CD4-positive, alpha-beta T cell treated with Interleukin-4 for 1 hour (primary cell): ENCODE measurements around the gene ABCB8.
"Not testable (repeated sequence)": the region's sequence is repeated elsewhere in the genome, so short reads cannot be mapped to it uniquely, and the experiment has no call there.

ENCODE experiments used
- DNase-seq, 2 donors: peaks; one replicate each; pipeline ENCODE4 v3.0.0-alpha.2; 2020 to 2022

ABCB8 gene

DNA sequence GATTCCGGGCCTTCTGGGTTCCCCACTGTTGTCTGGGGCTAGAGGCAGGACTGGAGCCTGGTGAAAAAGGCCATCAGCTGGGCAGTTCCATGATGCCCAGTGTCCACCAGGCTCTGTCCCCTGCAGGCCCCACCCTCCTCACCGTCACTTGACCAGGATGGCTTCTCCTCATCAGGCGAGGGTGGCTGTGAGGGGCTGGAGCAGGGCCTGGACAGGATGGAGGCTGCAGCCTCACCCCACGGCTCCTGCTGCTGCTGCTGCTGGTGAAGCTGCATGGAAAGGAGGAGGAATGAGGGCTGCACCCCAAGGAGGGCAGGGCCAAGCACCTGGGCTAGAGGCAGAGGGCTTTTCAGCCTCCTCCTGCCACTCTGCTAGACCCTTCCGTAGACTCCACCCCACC, 12.3 kb upstream of the ABCB8 start:
- DNase-seq: no peak

DNA sequence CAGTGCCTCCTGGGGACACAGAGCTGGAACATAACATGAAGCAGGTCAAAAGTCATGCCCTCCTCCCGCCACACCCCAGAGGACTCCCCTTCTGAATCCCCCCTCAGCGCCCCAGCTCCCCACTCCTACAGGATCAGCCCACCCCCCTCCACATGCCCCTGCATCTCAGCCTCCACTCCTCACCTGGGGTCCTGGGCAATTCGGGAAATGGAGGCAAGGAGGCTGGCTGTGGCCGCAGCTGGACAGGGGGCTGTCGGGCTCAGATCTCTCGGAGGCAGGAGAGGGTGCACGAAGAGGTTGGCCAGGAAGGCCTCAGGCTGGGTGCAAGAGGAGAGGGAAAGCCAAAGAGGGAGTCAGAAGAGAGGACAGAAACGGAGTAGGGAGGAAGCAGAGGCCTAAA, 11.7 kb upstream of the ABCB8 start:
- no peak for DNase-seq

DNA sequence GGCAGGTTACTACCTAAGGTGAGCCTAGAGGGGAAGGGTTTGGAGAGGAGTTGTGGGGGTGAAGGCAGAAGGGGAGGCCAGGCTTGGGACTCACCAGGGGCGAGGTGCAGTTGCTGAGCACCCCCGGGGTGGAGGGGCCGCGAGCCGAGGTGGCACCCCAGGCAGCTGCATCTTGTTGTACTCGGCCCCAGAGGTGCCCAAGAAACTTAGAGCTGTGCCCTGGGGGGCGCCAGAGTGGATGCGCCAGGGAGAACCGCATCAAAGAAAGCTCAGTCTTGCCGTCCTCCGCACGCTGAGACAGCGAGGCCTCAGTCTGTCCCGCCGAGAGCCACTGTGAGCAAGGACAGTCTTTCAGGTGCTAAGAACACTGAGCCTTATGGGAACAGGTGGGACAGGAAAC, 11.3 kb upstream of the ABCB8 start:
- no peak for DNase-seq

DNA sequence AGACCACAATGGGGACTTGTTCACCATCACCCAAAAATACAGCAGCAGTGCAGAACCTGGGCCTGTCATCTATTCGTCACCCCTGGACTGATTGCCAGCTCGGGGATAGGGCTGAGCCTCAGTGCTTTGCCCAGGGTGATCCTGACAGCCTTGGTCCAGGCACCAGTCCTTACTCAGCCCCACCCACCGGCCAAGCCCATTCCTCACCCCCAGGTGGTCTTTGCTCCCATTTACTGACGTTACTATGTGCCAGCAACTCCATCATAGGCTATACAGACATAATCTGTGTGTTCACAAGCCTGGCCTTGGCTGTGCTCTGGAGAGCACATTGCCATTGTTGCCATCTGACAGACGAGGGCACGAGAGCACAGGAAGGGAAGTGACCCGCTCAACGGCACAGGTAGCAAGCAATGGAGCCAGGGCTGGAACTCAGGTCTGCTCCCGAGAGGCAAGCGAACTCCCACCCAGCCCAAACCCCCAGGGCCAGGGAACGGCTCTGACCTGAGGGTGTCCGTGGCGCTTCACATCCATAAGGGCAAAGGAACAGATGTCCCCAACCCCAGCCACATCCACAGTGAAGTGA, 10.8 kb upstream of the ABCB8 start:
- no peak for DNase-seq

DNA sequence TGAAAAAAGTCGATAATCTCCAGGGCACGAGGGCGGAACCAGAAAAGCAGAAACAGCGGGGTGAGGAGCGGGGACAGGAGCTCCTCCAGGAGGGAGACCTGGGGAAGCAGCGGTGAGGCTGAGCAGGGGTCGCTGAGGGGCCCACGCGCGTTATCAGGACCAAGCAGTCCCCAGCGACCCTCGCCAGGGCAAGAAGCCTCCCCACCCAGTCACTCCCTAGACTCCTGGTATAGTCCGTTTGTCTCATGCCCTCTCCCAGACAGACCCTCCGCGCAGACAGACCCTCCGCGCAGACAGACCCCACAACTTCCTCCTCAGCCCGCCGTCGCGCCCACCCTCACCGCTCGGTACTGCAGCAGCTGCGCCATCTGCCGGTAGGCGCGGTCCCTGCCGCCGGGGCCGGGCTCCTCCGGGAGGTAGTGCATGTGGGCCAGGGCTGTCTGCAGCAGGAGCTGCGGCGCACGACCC, 10.3 kb upstream of the ABCB8 start:
- peak; percentile 79 to 81 for DNase-seq

DNA sequence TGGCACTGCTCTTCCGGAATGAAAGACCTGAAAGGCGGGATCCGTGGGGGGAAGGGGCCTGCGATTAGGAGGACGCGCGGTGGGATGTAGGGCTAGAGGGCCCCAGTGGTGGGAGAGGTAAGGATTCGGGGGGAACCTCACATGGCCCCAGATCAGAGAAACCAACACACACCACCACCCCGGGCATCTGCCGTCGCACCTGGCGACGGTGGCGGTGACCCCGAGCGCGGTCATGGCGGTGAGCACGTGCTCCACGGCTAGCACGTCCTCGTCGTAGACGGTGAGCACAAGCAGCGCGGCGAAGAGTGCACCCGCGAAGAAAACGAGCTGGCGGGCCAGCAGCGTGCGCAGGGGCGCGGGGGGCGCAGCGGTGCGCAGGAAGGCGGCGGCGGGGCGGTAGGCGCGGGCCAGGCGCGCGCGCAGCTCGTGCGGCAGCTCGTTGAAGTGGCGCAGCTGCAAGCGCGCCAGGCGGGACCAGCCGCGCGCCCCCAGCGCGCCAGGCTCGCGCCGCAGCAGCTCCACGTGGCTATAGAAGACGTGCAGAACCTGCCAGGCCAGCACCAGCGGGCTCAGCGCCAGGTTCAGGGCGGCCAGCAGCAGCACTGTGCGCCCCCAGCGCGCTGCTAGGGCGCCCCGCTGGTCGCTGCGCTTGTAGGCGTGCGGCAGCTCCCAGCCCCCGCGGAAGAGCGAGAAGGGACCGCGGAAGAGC, 9.7 kb upstream of the ABCB8 start:
- peak; percentile 31 to 45 for DNase-seq

DNA sequence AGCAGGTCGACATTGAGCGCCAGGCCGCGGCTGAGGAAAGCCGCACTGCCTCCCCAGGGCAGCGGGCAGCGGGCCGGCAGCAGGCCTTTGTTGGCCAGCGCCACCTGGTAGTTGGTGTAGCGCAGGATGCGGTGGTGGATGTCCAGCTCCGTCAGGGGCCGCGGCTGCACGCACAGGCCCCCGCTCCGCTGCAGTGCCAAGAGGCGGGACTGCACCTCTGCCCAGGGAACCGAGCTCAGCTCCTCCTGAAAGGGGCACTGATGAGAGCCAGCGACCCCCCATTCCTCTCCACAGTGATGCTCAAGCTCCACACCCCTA, 9.2 kb upstream of the ABCB8 start:
- no peak for DNase-seq

DNA sequence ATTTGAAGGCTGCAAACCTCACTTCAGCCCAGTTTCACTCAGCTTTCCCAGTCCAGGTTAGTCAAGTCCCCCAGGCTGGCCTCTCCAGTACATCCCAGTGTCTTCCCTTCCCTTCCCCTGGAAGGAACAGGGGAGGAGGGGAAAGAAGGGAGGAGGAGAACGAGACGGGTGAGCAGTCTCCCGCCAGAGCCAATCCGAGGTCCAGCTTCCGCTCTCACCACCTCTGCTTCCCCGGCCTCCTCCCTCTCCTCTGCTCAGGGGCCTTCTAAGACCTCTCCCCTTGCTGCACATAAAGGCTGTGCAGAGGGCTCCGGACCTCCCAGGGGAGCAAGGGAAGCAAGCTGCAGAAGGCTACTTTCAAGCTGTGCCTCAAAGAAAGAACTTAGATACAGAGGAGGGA, 8.0 kb upstream of the ABCB8 start:
- DNase-seq: no peak

DNA sequence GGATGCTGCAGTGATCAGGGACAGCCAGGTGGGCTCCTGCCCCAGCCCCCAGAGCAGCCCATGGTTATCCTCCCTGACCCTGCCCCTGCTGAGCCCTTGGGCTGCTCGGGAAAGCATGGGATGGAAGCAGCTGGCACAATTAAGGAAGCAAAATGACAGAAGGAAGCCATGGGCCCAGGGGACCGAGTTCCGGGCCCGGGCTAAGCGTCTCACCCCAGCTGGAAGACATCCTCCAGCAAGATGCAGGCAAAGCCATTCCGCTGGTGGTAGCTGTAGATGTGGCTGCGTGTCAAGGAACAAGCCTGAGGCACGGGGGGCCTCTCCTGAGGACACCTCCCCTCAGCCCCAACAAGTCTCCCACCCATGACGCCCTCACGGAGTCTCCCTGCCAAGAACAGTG, 5.0 kb upstream of the ABCB8 start:
- DNase-seq: no peak

DNA sequence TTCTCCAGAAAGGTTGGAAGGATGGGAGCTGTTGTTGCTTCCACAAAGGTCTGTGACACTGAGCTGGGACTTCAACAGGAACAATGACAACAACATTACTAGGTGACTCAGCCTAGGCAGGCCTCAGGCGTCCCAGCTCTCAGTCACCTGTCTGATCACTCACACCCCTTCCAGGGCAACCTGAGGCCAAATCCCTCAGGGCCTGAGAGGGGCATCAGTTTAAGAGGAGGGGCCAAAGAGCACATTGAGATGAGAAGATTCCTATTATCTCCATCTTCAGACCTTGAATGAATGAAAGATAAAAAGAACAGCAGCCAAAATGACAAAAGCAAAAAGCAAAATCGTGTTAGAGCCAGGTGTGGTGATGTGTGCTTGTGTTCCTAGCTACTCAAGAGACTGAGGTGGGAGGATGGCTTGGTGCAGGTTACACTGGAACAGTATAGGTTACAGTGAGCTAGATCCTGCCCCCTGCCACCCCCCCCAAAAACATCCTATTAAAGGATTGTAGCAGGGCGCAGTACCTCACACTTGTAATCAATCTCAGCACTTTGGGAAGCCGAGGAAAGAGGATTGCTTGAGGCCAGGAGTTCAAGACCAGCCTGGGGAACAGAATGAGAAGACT, 3.7 kb upstream of the ABCB8 start, which contains the start of gene ATG9B:
Gene ATG9B (minus strand): TSS at position 60 of the 622 bp plus-strand sequence. CDS start 71 bp downstream, outside the sequence.
- no peak for DNase-seq

DNA sequence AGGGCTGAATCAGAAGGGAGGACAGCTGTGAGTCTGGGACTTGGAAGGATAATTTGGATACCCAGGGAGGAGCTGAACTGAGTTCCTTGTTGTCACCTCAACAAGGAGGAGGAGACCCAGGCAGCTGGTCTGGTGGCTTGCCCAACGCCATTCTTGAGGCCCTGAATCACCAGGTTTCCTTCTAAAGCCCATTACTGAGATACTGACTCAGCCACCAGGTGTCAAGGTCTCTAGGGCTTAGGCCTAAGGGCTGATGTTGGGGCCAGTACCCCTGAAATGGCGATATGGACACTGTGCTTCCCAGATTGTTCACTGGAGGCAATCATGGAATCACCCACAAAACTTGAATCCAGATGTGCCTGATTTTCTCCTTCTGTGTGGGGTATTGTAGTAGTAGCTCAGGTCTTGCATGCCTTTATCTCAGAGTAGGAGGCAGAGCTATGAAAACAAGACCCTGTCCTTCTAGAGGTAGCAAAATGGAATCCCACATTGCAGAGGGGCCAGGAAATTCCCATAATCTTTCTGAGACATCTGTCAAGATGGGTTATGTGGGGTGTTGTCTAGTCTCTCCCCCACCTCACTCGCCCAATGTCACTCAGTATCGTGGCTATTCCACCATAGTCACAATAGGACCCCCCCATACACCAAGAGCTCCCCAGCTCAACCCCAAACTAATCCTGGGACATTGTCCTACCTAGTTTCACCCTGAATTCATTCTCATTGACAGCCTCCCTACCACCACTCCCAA, 2.2 kb upstream of the ABCB8 start:
- no peak for DNase-seq

DNA sequence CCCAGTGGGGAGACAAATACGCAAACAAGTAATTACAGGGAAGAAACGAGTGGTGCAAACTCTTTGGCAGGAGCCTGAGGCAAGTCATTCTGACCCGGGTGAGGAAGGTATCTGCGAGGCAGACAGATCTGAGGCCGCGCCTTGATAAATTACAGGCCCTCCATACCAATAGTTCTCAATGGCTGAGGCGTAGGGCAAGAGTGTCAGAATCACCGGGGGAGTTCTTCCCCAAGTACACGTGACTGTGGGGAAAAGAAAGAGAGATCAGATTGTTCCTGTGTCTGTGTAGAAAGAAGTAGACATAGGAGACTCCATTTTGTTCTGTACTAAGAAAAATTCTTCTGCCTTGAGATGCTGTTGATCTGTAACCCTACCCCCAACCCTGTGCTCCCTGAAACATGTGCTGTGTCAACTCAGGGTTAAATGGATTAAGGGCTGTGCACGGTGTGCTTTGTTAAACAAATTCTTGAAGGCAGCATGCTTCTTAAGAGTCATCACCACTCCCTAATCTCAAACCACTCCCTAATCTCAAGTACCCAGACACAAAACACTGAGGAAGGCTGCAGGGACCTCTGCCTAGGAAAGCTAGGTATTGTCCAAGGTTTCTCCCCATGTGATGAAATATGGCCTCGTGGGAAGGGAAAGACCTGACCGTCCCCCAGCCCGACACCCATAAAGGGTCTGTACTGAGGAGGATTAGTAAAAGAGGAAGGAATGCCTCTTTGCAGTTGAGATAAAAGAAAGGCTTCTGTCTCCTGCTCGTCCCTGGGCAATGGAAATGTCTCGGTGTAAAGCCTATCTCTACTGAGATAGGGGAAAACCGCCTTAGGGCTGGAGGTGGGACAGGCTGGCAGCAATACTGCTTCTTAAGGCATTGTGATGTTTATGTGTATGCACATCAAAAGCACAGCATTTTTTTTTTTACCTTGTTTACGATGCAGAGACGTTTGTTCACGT, 1.2 kb upstream of the ABCB8 start:
- DNase-seq: not testable (repeated sequence)

DNA sequence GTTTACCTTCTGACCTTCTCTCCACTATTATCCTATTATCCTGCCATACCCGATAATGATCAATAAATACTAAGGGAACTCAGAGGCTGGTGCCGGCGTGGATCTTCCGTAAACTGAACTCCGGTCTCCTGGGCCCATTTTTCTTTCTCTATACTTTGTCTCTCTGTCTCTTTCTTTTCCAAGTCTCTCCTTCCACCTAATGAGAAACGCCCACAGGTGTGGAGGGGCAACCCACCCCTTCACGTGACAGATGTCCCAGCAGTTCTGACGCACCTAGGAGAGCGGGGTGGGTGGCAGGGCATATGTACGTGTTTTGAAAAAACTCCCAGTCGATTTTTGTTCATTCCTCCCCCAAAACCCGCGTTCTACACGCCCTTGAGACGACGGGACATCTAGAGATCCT, 521 bp upstream of the ABCB8 start:
- DNase-seq: not testable (repeated sequence)

DNA sequence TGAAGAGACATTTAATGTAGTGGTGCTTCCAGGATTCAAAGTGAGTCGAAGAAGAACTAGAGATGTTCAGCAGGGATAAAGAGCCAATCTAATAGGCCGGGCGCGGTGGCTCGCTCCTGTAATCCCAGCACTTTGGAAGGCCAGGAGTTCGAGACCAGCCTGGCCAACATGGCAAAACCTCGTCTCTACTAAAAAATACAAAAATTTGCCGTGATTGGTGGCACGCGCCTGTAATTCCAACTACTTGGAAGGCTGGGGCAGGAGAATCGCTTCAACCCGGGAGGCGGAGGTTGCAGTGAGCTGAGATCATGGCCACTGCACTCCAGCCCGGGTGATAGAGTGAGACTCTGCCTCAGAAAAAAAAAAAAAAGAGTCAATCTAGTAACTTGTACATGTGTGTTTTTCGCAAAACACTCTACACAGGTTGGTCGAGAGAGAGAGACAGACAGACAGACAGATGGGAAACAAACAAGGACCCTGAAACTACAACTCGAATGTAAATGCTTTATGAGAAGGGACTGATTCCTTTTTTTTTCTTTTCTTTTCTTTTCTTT, 775 bp downstream of the ABCB8 start:
- no peak for DNase-seq

DNA sequence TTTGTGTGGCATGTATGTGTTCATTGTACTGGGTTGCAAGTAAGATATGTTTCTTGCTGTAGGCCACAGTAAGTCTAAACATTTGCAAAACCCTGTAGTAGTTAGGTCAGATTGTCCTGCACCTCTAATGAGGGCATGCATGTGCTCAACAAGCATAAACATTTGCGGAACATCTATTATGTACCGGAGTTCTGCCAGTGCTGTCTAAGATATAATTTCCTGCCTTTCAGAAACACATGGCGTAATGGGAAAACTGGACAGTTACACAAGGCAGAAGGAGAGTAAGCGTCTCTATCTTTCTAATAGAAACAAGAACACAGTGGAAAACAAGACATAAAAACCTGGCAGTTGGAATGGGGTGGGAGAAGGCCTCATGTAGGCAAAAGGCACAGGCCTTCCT, 2.8 kb downstream of the ABCB8 start:
- no peak for DNase-seq

DNA sequence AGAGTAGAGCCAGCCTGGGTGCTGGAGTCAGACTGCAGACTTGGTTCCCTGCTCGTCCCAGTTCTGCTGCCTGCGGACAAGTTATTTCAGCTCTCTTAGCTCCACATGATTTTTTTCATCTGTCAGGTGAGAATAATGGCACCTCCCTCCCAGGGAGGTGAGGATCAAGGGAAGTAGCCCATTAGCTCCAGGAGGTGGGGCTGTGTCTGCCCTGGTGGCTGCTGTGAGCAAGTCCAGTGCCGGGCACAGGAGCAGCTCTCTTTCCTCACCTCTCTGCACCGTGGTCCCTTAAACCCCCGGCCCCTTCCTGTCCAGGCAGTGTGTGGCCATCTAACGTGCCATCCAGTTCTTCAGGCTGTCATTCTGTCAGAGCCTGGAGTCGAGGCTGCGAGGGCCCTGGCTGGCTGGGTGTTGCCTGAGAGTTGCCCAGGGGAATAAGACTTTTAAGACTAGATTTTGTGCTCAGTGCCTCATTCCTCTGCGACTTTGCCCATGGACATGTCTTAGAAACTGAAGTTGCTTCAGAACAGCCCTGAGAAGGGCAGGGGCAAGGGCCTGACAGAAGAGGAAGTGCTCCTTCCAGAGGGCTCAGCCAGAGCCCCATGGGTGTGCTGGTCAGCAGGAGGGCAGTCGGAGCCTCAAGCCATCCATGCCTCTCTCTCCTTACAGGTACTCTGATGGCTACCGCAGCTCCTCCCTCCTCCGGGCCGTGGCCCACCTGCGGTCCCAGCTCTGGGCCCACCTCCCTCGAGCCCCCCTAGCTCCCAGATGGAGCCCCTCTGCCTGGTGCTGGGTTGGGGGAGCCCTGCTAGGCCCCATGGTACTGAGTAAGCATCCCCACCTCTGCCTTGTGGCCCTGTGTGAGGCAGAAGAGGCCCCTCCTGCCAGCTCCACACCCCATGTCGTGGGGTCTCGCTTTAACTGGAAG, 5.0 kb downstream of the ABCB8 start:
- no peak for DNase-seq

DNA sequence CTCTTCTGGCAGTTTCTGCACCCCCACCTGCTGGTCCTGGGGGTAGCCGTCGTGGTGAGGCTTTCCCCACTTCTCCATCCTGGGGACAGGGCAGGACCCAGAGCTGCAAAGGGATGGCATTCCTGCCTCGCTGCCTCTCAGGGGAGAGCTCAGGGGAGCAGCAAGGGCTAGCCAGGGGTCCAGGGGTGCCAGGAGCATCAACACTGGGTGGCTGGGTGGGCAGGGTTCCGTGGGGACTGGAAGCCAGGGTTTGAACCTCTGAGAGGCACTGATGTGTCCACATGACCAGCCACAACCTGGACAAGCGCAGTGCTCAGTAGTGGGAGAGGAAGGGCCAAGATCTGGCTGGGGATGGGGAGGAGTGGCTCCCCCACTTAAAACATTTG, 5.6 kb downstream of the ABCB8 start:
- no peak for DNase-seq

DNA sequence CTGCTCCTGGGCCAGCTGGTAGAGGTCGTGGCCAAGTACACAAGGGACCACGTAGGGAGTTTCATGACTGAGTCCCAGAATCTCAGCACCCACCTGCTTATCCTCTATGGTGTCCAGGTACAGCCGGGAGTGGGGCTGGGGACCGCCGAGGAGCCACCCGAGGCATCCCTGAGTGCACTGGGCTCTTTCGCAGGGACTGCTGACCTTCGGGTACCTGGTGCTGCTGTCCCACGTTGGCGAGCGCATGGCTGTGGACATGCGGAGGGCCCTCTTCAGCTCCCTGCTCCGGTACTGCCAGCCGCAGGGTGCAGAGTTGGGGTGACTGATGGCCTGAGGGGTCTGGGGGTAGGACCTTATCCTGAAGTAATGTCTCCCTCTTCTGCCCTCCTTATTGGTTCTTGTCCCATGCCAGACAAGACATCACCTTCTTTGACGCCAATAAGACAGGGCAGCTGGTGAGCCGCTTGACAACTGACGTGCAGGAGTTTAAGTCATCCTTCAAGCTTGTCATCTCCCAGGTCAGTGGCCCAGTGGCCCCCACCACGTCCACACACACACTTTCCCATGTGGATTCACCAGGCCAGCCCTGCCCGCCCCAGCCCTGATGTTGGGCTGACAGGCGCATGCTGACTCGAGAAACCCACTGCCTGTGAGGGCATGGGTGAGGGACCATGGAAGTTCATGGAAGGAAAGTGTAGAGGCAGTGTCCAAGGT, 6.2 kb downstream of the ABCB8 start:
- DNase-seq: no peak

DNA sequence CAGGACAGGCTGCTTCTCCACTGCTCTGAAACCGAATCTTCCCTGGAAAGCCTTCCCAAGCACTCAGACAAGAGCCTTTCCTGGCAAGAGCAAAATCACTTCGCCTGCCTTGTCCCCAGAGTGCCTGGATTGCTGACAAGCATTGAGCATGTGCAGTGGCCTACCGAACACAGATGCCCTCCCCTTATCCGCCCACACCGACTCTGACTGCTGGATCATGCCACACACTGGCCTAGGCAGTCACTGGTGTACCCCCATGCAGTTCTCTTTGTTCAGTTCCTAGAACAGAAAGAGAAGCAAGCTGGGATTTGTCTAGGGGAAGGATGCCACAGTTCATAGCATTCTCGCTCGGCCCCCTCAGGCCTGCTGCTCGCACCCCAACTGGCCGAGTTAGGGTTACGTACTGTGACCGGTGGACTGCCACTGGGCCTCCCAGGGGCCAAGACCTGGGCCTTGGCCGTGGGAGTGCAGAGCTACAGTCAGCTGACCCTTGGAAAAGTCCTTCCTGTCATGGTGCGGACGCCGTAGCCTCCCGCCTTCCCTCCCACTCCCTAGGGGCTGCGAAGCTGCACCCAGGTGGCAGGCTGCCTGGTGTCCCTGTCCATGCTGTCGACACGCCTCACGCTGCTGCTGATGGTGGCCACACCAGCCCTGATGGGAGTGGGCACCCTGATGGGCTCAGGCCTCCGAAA, 6.9 kb downstream of the ABCB8 start:
- no peak for DNase-seq

DNA sequence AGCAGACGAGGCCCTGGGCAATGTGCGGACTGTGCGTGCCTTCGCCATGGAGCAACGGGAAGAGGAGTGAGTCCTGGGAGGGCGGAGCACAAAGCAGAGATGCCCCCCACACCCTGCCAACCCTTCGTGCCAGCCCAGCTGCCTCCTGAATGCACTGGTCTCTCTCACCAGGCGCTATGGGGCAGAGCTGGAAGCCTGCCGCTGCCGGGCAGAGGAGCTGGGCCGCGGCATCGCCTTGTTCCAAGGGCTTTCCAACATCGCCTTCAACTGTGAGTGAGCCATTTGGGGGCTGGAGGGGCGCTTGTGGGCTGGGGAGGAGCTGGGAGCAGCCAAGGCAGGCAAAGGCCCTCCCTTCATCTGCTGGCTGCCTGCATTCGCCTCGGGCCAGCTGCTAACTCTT, 7.7 kb downstream of the ABCB8 start:
- no peak for DNase-seq
